Osteoblast (primary cell): ENCODE measurements around the gene ETV4. TPM values are rescaled to one million over a fixed set of nuclear protein-coding genes. Genes with fewer than 3 reads are reported as not detected.

Experiments used
- DNase-seq: peaks from one replicate; pipeline ENCODE4 v3.0.0; 2011; ENCODE audit warnings: low spot score, mixed read lengths; ENCODE audit not compliant: insufficient read length; ENCODE audit errors: missing footprints
- H2AFZ ChIP-seq: 2 replicates; pipeline ENCODE4 v1.6.0; 2011; ENCODE audit warnings: mild to moderate bottlenecking, low read length
- H3K27ac ChIP-seq: 2 replicates; pipeline ENCODE4 v1.5.1; 2011; ENCODE audit warnings: mild to moderate bottlenecking, low read depth, low read length, moderate library complexity
- H3K27me3 ChIP-seq: 2 replicates; pipeline ENCODE4 v1.6.0; 2012; ENCODE audit warnings: mild to moderate bottlenecking, control low read depth, inconsistent platforms, low read length, moderate library complexity; ENCODE audit not compliant: insufficient read depth
- H3K36me3 ChIP-seq: 2 replicates; pipeline ENCODE4 v1.5.1; 2011; ENCODE audit warnings: mild to moderate bottlenecking, low read length, control low read depth, moderate library complexity; ENCODE audit not compliant: insufficient read depth
- H3K4me1 ChIP-seq: 2 replicates; pipeline ENCODE4 v1.5.1; 2011; ENCODE audit warnings: mild to moderate bottlenecking, low read length, control low read depth, moderate library complexity; ENCODE audit not compliant: insufficient read depth
- H3K4me2 ChIP-seq: 2 replicates; pipeline ENCODE4 v1.6.0; 2011; ENCODE audit warnings: mild to moderate bottlenecking, low read length; ENCODE audit not compliant: insufficient read depth
- H3K4me3 ChIP-seq: fragments of 200-600 bp; sonication (generic); 3 replicates; pipeline ENCODE4 v1.5.1; 2012; ENCODE audit warnings: mild to moderate bottlenecking, low read length, inconsistent platforms; ENCODE audit not compliant: insufficient read depth
- H3K79me2 ChIP-seq: 2 replicates; pipeline ENCODE4 v1.6.0; 2012; ENCODE audit warnings: mild to moderate bottlenecking, low read length, control low read depth, inconsistent platforms; ENCODE audit not compliant: insufficient read depth
- H3K9me3 ChIP-seq: 2 replicates; pipeline ENCODE4 v1.5.1; 2011; ENCODE audit warnings: low read depth, low read length, control low read depth
- H4K20me1 ChIP-seq: 2 replicates; pipeline ENCODE4 v1.6.0; 2012; ENCODE audit warnings: mild to moderate bottlenecking, low read length, control low read depth; ENCODE audit not compliant: insufficient read depth
- CTCF ChIP-seq: IDR thresholded peaks from 2 replicates; pipeline ENCODE4 v1.5.1; 2011; ENCODE audit warnings: mild to moderate bottlenecking, low read depth, low read length, moderate library complexity; ENCODE audit errors: extremely low read depth
- total RNA-seq: library from RNA; depleted of rRNA; stranded (reverse); fragments of >200 nt; gene quantifications from 2 replicates; pipeline ENCODE4 v1.2.3, GENCODE V29; 2012

The ETV4 gene
- total RNA-seq, 1 donor, result 0.72 TPM

GRCh38 chr17:43543300-43543699 is 2.8 kb downstream of the ETV4 start:
- no peak overlapping the region for H3K27ac ChIP-seq
- peak; percentile 82 for DNase-seq

GRCh38 chr17:43542859-43543258 is 3.3 kb downstream of the ETV4 start:
- Histone ChIP-seq H2AFZ (no peak overlapping the region), H3K4me1 (peaks cover 31% of the 10 kb centered on the region), H4K20me1 (no peaks in the 10 kb centered on the region), H3K27me3 (no peaks in the 10 kb centered on the region), H3K27ac (no peak overlapping the region), H3K79me2 (no peaks in the 10 kb centered on the region), H3K36me3 (no peaks in the 10 kb centered on the region), H3K9me3 (no peaks in the 10 kb centered on the region), H3K4me3 (no peak overlapping the region), H3K4me2 (no peak overlapping the region)
- no peak for DNase-seq
- no peak for TF ChIP-seq CTCF

More at GRCh38 chr17:43543300-43543699, 2.8 kb downstream of the ETV4 start:
- Histone ChIP-seq H3K36me3 (no peaks in the 10 kb centered on the region), H3K4me3 (no peak overlapping the region), H3K27me3 (no peaks in the 10 kb centered on the region), H3K4me1 (peaks cover 31% of the 10 kb centered on the region), H3K79me2 (no peaks in the 10 kb centered on the region), H3K9me3 (no peaks in the 10 kb centered on the region), H3K4me2 (no peak overlapping the region), H2AFZ (no peak overlapping the region), H4K20me1 (no peaks in the 10 kb centered on the region)
- TF ChIP-seq CTCF, result no peak

- Histone ChIP-seq H3K36me3 (no peaks in the 10 kb centered on the region), H3K27ac (no peak overlapping the region), H3K9me3 (no peaks in the 10 kb centered on the region), H3K4me3 (no peak overlapping the region), H3K27me3 (no peaks in the 10 kb centered on the region), H4K20me1 (no peaks in the 10 kb centered on the region), H3K4me2 (no peak overlapping the region), H3K4me1 (peaks cover 33% of the 10 kb centered on the region), H2AFZ (no peak overlapping the region), H3K79me2 (no peaks in the 10 kb centered on the region)
- DNase-seq, result peak; percentile 83
- no peak for TF ChIP-seq CTCF
Observed at GRCh38 chr17:43540821-43541674, 5.1 kb downstream of the ETV4 start.

DNA sequence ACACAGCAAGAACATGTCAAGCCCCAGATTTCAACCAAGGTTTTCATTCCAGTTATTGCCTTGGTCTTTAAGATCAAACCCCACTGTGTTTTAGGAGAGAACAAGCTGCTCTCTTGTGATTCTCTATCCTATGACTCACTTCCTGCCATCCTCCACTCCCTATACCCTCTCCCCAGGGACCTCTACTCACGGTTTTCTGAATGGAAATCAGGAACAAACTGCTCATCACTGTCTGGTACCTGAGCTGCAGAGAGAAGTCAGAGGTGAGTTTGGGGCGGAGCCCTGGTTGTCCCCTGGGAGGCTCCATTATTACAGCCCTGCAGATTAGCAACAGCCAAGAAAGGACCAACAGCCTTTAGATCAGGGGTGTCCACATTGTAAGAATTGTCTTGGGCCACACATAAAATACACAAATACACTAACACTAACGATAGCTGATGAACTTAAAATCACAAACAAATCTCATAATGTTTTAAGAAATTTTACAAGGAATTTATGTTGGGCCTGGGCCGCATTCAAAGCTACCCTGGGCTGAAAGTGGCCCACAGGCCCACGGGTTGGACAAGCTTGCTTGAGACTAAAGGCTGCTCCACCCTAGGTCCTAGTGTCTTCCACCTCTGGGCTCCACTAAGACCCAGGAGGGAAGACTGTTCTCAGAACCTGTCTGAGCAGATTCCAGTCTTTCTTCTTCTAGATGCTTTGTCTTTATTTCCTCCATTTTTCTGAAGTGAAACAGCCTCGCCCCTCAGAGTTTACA is 9.7 kb downstream of the ETV4 start:
- Histone ChIP-seq H3K36me3 (no peaks in the 10 kb centered on the region), H3K79me2 (no peaks in the 10 kb centered on the region), H3K4me3 (no peak overlapping the region), H3K27me3 (no peaks in the 10 kb centered on the region), H3K4me1 (peaks cover 15% of the 10 kb centered on the region), H3K27ac (peak overlapping the region; percentile 44), H4K20me1 (no peaks in the 10 kb centered on the region), H3K9me3 (no peaks in the 10 kb centered on the region), H2AFZ (no peak overlapping the region), H3K4me2 (peak overlapping the region; percentile 60)
- peak; percentile 95 for DNase-seq
- TF ChIP-seq CTCF, result no peak
